ENCODE measurements around the gene TSC1. TPM values are rescaled to one million over a fixed set of nuclear protein-coding genes. Genes with fewer than 3 reads are reported as not detected.

TSC1 gene
- total RNA-seq, 1 donor from 2014 or later: 69.0 TPM

DNA sequence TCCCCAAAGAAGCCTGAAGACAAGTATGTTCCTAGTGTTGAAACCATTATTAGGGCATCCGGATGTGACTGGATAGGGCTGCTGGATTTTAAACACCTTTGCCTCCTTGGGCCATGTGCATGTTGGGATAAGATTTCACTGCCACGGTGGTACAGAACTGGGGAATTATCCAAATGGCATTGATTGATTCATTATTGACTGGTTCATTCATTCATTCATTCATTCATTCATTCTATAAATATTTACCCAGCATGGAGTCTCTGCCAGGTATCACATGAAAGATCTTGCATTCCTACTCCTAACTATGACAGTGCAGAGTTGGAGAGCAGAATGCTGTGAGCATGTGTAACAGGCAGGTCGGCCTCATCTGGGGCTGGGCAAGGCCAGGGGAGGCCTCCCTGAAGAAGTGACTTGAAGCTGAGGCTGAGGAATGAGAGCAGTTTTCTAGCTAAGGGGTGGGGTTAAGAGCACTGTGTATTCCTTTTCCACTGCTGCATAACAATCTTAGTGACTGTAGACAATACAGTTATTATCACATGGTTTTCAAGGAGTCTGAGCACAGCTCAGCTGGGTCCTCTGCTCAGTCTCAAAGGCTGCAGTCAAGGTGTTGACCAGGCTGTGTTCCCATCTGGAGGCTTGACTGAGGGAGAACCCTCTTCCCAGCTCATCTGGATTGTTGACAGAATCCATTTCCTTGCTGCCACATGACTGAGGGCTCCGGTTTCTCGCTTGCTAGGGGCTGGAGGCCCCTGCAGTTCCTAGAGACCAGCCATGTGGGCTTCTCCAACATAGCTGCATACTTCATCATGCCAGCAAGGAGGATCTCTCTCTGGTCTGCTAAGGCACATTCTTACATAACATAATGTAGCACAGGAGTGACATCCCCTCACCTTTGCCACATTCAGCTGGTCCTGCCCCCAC, 102.0 kb downstream of the TSC1 start:
- H3K27ac Mint-ChIP-seq: no peak overlapping the region
- H3K36me3 Mint-ChIP-seq (ENCODE audit: insufficient read depth): no peaks in the 10 kb centered on the region
- TF ChIP-seq, protein P1, sequence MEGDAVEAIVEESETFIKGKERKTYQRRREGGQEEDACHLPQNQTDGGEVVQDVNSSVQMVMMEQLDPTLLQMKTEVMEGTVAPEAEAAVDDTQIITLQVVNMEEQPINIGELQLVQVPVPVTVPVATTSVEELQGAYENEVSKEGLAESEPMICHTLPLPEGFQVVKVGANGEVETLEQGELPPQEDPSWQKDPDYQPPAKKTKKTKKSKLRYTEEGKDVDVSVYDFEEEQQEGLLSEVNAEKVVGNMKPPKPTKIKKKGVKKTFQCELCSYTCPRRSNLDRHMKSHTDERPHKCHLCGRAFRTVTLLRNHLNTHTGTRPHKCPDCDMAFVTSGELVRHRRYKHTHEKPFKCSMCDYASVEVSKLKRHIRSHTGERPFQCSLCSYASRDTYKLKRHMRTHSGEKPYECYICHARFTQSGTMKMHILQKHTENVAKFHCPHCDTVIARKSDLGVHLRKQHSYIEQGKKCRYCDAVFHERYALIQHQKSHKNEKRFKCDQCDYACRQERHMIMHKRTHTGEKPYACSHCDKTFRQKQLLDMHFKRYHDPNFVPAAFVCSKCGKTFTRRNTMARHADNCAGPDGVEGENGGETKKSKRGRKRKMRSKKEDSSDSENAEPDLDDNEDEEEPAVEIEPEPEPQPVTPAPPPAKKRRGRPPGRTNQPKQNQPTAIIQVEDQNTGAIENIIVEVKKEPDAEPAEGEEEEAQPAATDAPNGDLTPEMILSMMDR (IDR thresholded peaks at IDR 0.05; ENCODE audit: unreplicated experiment): no peak
- no peaks in the 10 kb centered on the region for H3K27me3 Mint-ChIP-seq
- no peak for DNase-seq (ENCODE audit: low spot score, unreplicated experiment)
- no peak overlapping the region for H3K4me3 Mint-ChIP-seq (ENCODE audit: low read depth)
- peaks cover 1% of the 10 kb centered on the region for H3K4me1 Mint-ChIP-seq (ENCODE audit: low read depth)
- no peaks in the 10 kb centered on the region for H3K9me3 Mint-ChIP-seq (ENCODE audit: low read depth)

Small RNA genes lying within 50 kb of the gene (microRNA-seq; reads per million reads assigned to microRNA genes)
- gene MIR548AW (ENCODE audit: borderline number of aligned reads, unreplicated experiment): not detected

Other genes with a start within 250 kb of the TSC1 start
- gene AK8, start 66.3 kb downstream of the TSC1 start, total RNA-seq: 1.1 and 1.9 TPM in 2 replicates
- gene SPACA9, start 65.7 kb downstream of the TSC1 start, total RNA-seq: 3.6 and 4.0 TPM in 2 replicates
- 0.12 TPM in 1 of 2 replicates, not detected in the other for gene GFI1B, start 34.1 kb upstream of the TSC1 start, total RNA-seq
- 91.6 and 94.0 TPM in 2 replicates for gene GTF3C5, start 86.4 kb upstream of the TSC1 start, total RNA-seq
- 5.2 and 5.4 TPM in 2 replicates for gene CEL, start 117.4 kb upstream of the TSC1 start, total RNA-seq
- gene RALGDS, start 176.6 kb upstream of the TSC1 start, total RNA-seq: 82.3 and 84.6 TPM in 2 replicates
- gene GBGT1, start 219.3 kb upstream of the TSC1 start, total RNA-seq: 5.2 and 7.3 TPM in 2 replicates

Data from progenitor cell of endocrine pancreas (in vitro differentiated cells).